Measurements from ENCODE around the gene RDH16.
"Not testable (repeated sequence)": the region's sequence is repeated elsewhere in the genome, so short reads cannot be mapped to it uniquely, and the experiment has no call there.

The RDH16 gene

DNA sequence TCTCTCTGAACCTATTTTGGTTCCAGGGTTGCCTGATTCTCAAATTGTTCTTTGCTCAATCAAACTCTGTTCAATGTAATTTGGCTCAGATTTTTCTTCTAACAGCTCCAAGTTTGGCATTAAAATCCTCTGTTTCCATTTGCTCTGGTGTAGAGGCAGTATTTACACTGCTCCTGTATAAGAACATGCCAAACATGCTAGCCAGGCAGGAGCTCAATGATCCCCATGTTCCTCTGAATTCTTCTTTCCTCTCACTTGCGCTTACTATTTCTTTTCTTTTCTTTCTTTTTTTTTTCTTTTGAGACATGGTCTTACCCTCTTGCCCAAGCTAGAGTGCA lies 40.4 kb downstream of the RDH16 start:
- no peak for TF ChIP-seq Cebpa-rat (IDR thresholded peaks at IDR 0.05)
- no peaks in the 10 kb centered on the region for H4K20me1 ChIP-seq
- peaks cover 2 to 25% (median 13%) of the 10 kb centered on the region in 11 experiments; a peak in 19 of 22 replicates for H3K9me3 ChIP-seq (replicated peaks in 1 of 11)
- H3K4me2 ChIP-seq = no peak overlapping the region
- H3K27me3 ChIP-seq = no peaks in the 10 kb centered on the region
- H3K9ac ChIP-seq = no peak overlapping the region
- no peaks in the 10 kb centered on the region for H3K36me3 ChIP-seq
- no peak overlapping the region for H3K4me3 ChIP-seq
- no peak overlapping the region for H3K27ac ChIP-seq
- peaks cover 0 to 7% (median 0%) of the 10 kb centered on the region in 10 experiments; a peak in 2 of 20 replicates for H3K4me1 ChIP-seq

DNA sequence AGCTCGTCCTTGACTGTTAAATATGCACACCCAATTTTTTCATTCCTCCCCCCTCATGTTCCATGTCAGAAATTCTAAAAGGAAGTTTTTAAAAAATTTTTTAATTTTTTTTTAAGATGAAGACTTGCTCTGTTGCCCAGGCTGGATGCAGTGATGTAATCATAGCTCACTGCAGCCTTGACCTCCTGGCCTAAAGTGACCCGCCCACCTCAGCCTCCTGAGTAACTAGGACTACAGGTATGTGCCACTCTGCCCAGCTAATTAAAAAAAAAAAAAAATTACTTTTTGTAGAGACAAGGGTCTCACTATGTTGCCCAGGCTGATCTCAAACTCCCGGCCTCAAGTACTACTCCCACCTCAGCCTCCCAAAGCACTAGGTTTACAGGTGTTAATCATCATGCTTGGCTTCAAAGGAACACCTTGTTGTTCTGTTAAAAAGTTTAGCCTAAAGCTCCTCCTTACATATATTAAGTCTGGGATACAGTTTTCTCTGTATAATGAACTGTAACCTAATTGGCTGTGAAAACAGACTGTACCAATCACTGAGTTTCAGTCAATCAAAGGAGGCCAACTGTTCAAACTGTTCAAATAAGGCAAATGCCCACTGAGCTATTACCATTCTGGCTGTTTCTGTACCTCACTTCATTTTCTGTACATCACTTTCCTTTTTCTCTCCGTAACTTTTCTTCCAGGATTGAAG lies 41.0 kb downstream of the RDH16 start:
- Histone ChIP-seq H3K9ac (no peak overlapping the region), H4K20me1 (no peaks in the 10 kb centered on the region), H3K4me3 (no peak overlapping the region), H3K27me3 (no peaks in the 10 kb centered on the region), H3K4me2 (no peak overlapping the region), H3K36me3 (no peaks in the 10 kb centered on the region), H3K4me1 (peaks cover 0 to 1% (median 0%) of the 10 kb centered on the region in 10 experiments; a peak in 2 of 20 replicates), H3K9me3 (replicated peaks in 1 of 11) (peaks cover 7 to 30% (median 18%) of the 10 kb centered on the region in 11 experiments; a peak in 21 of 22 replicates), H3K27ac (no peak overlapping the region)
- no peak for TF ChIP-seq Cebpa-rat (IDR thresholded peaks at IDR 0.05)

DNA sequence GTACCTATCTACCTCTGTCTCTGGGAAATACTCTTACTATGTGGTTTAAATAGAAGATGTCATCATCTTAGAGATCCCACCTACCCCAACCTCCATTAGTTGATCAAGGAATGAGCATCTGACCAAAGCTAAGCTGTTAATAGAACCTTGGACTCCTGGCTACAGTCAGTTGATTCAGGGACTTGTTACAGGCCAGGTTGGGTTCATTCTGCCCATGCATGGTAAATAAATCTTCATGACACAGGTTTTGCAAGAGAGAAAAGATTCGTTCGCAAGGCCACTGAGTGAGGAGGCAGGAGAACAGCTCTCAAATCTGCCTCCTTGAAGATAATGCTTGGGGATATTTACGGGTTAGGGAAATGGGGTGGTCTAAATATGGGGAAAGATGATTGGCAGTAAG lies 42.7 kb downstream of the RDH16 start:
- Histone ChIP-seq H3K4me3 (no peak overlapping the region), H3K4me2 (no peak overlapping the region), H4K20me1 (no peaks in the 10 kb centered on the region)

DNA sequence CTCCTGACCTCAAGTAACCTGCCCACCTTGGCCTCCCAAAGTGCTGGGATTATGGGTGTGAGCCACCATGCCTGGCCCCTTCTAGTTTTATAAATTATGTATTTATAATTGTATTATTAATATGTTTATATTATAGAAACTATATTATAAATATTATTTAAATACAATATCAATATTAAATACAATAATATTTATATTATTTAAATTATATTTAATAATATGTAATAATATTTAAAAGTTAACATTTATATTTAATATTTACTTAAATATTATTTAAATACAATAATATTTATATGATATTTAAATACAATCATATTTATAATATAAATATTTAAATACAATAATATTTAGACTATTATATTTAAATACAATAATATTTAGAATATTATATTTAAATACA lies 43.2 kb downstream of the RDH16 start:
- no peak overlapping the region for H3K9ac ChIP-seq
- peaks cover 29 to 44% (median 35%) of the 10 kb centered on the region in 11 experiments for H3K9me3 ChIP-seq (replicated peaks in 1 of 11)

More for the DNA sequence above, 42.7 kb downstream of the RDH16 start:
- Histone ChIP-seq H3K27ac (no peak overlapping the region), H3K9me3 (replicated peaks in 1 of 11) (peaks cover 24 to 40% (median 30%) of the 10 kb centered on the region in 11 experiments), H3K9ac (no peak overlapping the region), H3K4me1 (no peaks in the 10 kb centered on the region), H3K27me3 (no peaks in the 10 kb centered on the region), H3K36me3 (peaks cover 0 to 5% (median 0%) of the 10 kb centered on the region in 11 experiments; a peak in 2 of 22 replicates)
- no peak for TF ChIP-seq Cebpa-rat (IDR thresholded peaks at IDR 0.05)

DNA sequence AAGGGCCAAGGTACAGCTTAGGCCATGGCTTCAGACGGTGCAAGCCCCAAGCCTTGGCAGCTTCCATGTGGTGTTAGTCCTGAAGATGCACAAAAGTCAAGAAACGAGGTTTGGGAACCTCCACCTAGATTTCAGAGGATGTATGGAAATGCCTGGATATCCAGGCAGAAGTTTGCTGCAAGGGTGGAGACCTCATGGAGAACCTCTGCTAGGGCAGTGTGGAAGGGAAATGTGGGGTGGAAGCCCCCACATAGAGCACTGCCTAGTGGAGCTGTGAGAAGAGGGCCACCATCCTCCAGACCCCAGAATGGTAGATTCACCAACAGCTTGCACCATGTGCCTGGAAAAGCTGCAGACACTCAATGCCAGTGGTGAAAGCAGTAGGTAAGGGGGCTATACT lies 48.0 kb downstream of the RDH16 start:
- H4K20me1 ChIP-seq, H3K4me1 ChIP-seq, H3K27ac ChIP-seq, H3K9ac ChIP-seq, H3K27me3 ChIP-seq, H3K4me2 ChIP-seq: not testable (repeated sequence)
- Histone ChIP-seq H3K4me3 (peak overlapping the region in 1 of 10 experiments; percentile 28; a peak in 3 of 20 replicates), H3K36me3 (peaks cover 0 to 10% (median 0%) of the 10 kb centered on the region in 11 experiments; a peak in 4 of 22 replicates), H3K9me3 (replicated peaks in 1 of 11) (peaks cover 52 to 70% (median 61%) of the 10 kb centered on the region in 11 experiments)

More for the DNA sequence above, 43.2 kb downstream of the RDH16 start:
- H3K36me3 ChIP-seq = peaks cover 0 to 9% (median 0%) of the 10 kb centered on the region in 11 experiments; a peak in 4 of 22 replicates
- H3K27me3 ChIP-seq = no peaks in the 10 kb centered on the region
- H3K4me3 ChIP-seq = no peak overlapping the region
- H3K27ac ChIP-seq = no peak overlapping the region
- no peaks in the 10 kb centered on the region for H3K4me1 ChIP-seq
- no peak for TF ChIP-seq Cebpa-rat (IDR thresholded peaks at IDR 0.05)
- H4K20me1 ChIP-seq = no peaks in the 10 kb centered on the region
- no peak overlapping the region for H3K4me2 ChIP-seq

DNA sequence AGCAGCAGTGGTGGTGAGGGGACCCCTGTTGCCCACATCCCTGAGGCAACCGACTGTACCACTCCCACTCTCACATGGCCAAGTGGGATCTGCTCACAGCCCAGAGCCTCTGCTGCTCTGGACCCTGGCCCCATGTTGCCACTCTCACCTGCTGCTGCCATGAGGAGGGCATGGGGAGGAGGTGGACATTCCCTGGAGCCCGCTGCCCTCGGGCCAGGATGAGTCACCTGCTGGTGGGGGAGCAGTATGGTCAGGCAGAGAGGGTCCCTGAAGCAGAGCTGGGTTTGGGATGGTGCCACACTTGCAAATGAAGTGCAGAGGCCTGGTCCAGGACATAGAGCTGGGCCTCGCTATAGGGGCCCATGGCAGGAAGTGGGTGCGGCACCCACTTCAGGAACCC lies 49.3 kb downstream of the RDH16 start:
- Histone ChIP-seq H3K4me2 (no peak overlapping the region), H3K9me3 (replicated peaks in 1 of 11) (peaks cover 65 to 83% (median 74%) of the 10 kb centered on the region in 11 experiments), H3K27ac (no peak overlapping the region), H3K36me3 (peaks cover 0 to 10% (median 0%) of the 10 kb centered on the region in 11 experiments; a peak in 5 of 22 replicates), H3K27me3 (no peaks in the 10 kb centered on the region), H3K4me1 (no peaks in the 10 kb centered on the region), H3K4me3 (no peak overlapping the region; a peak in 1 of 20 replicates), H4K20me1 (no peaks in the 10 kb centered on the region), H3K9ac (no peak overlapping the region)
- TF ChIP-seq Cebpa-rat (IDR thresholded peaks at IDR 0.05) = no peak

DNA sequence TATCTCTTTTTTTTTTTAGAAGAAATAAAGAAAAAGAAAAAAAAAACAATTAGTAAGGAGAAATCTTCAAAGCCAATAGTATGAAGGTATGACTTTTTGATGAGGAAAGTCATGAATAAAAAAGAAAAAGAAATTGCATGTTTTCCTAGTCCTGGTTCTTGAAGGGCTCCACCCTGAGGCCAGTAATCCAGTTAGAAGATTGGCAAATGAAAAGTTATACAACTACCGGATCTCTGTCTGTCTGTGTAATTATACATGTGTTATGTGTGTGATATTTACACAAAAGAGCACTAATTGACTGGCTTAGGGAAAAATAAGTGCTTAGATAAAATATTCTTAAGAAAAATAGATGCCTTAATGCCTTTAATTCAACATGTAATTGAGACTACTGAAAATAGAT lies 51.6 kb downstream of the RDH16 start:
- H3K4me3 ChIP-seq = no peak overlapping the region
- H3K9me3 ChIP-seq (replicated peaks in 1 of 11) = peaks cover 69 to 85% (median 81%) of the 10 kb centered on the region in 11 experiments
- H3K36me3 ChIP-seq = peaks cover 0 to 10% (median 2%) of the 10 kb centered on the region in 11 experiments; a peak in 6 of 22 replicates
- H3K4me2 ChIP-seq = no peak overlapping the region
- H3K27me3 ChIP-seq = no peaks in the 10 kb centered on the region
- no peaks in the 10 kb centered on the region for H3K4me1 ChIP-seq
- TF ChIP-seq Cebpa-rat (IDR thresholded peaks at IDR 0.05) = no peak
- H4K20me1 ChIP-seq = no peaks in the 10 kb centered on the region
- no peak overlapping the region for H3K27ac ChIP-seq
- no peak overlapping the region for H3K9ac ChIP-seq

DNA sequence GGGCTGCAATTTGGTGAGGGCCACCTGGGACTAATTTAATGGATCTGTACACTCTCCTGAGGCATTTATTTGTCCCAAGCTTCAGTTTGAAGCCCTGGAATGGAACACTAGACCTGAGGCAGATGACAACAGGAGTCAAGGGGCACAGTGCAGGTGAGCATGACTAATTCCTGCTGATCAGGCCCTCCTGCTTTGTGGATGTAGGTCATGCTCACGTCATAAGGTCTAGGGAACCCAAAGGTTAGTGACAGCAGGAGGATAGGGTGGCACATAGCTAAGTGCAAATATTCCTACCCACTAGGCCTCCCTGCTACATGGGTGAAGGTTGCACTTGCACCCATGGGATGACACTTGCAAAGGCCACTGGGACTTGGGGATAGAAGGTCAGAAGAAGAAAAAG lies 54.0 kb downstream of the RDH16 start:
- no peak overlapping the region for H3K4me3 ChIP-seq
- no peaks in the 10 kb centered on the region for H3K4me1 ChIP-seq
- no peaks in the 10 kb centered on the region for H4K20me1 ChIP-seq
- H3K4me2 ChIP-seq = no peak overlapping the region
- peaks cover 68 to 84% (median 75%) of the 10 kb centered on the region in 11 experiments for H3K9me3 ChIP-seq (replicated peaks in 1 of 11)
- H3K9ac ChIP-seq = no peak overlapping the region
- TF ChIP-seq Cebpa-rat (IDR thresholded peaks at IDR 0.05) = no peak
- peaks cover 0 to 11% (median 0%) of the 10 kb centered on the region in 11 experiments; a peak in 3 of 22 replicates for H3K36me3 ChIP-seq
- H3K27ac ChIP-seq = no peak overlapping the region
- no peaks in the 10 kb centered on the region for H3K27me3 ChIP-seq

Measured in BLaER1 treated with 17β-estradiol and CSF1 and Interleukin-3, amounts not matched to agents 10 nM and 100 nM (cell line).